GM12801 (cell line): ENCODE measurements around the gene TRPM3.

Source experiments
- CTCF ChIP-seq: IDR thresholded peaks from one replicate; pipeline ENCODE4 v1.5.1; 2011; ENCODE audit warnings: control low read depth; ENCODE audit not compliant: insufficient read length; ENCODE audit errors: extremely low read depth

Gene TRPM3

DNA sequence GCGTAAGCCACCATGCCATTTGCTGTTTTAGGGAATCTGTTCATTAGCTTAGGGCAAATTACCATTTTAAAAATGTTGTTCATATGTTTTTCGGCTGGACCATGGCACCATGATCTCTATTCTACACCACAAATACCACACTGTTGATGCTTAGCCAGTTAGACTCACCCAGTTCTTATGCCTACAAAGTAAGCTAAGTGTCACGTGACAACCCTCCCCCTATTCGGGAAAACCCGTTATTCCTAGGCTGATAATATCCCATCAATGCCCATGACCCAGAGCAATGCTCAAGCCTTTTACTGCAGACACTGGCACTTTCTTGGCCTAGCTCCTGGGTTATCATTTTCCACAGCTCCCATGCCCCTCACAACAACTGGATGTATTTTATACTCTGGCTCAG lies 426.7 kb downstream of the TRPM3 start:
- TF ChIP-seq CTCF = no peak

- no peak for TF ChIP-seq CTCF
Measured at GRCh38 chr9:70693186-70693585, 428.2 kb downstream of the TRPM3 start.

GRCh38 chr9:70692431-70692830 lies 429.0 kb downstream of the TRPM3 start:
- no peak for TF ChIP-seq CTCF

- no peak for TF ChIP-seq CTCF
Measured at GRCh38 chr9:70688704-70689103, 432.7 kb downstream of the TRPM3 start.

DNA sequence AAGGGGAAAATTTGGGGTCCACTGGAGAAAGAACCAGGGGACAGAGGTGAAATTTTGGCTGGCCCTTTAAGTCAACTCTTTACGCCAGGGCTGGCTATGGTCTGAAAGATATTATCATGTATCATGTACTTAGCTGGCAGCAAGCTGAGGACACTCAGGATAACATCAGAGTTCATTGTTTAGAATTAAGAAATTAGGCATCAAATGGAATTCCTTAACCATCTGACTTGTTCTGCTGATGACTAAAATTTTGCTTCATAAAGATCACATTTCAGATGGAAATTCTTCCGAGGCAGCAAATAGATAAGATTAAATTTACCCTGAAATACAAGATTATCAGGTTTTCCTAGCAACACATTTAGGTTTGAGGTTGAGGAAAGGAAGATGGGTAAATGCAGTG lies 437.6 kb downstream of the TRPM3 start:
- no peak for TF ChIP-seq CTCF

DNA sequence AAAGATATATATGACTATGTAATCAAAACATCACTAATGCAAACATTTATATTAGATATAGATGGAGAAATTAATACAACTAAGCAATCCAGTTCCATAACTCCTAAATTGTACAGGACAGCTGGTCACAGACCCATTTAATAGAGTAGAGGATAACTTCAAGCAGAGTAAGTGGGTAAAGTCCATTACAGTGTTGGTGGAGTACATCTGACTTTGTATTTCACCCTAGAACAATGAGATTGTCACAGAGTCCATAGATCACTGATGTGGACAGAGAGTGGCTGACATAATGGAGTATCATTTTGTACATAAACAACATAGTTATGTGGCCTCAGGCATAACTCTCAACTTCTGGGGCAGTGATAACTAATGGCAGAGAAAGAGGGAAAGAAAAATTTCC lies 439.1 kb downstream of the TRPM3 start:
- no peak for TF ChIP-seq CTCF

DNA sequence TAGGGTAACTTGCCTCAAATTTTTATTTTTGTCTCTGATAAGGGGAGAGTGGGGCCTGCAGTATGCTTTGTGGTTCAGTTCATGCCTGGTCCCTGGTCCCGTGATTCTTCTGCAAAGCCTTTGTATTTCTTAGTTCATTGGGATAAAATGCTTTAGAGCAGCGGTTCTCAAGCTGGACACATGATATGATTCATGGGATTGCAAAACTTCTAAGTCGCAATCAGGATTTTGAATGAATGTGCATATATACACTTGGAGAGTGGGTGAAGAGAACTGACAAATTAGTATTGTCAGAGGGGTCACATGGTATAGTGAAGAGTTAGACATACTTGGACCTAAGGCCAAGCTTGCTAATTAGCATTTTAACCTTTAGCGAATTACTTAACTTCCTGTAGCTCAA lies 441.6 kb downstream of the TRPM3 start:
- no peak for TF ChIP-seq CTCF

DNA sequence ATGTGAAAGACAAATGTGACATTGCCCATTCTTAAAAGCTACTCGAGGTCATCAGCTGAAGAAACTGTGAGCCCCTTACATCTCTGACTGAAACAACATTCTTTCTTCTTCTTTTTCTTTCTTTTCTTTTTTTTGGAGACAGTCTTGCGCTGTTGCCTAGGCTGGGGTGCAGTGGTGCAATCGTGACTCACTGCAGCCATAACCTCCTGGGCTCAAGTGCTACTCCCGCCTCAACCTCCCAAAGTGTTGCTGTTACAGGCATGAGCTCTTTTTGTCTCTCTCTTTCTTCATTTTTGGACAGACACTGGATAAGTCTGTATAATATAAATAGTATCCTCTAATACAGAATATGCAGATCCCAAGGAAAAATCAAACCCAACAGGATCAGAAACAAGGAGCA lies 443.3 kb downstream of the TRPM3 start:
- TF ChIP-seq CTCF = no peak
